Stomach (tissue), 4 donors: Measurements from ENCODE around the gene P3H1.

Experiments used
- CTCF ChIP-seq, 7 experiments: fragments of 450-650 bp in 4 of 7; fragments of 200-600 bp in 3 of 7; sonication (generic) in 3 of 7; IDR thresholded peaks; one replicate each; pipeline ENCODE4 v1.5.1; 2016 to 2019; ENCODE audit warnings: antibody characterized with exemption in 7 of 7, control low read depth in 2 of 7, mild to moderate bottlenecking in 1 of 7
- EP300 ChIP-seq: sonication (generic); formaldehyde crosslinking; IDR thresholded peaks from one replicate; pipeline ENCODE4 v1.6.1; 2017; ENCODE audit warnings: antibody characterized with exemption
- POLR2A ChIP-seq, 4 donors: fragments of 450-650 bp; IDR thresholded peaks; one replicate each; pipeline ENCODE4 v1.6.1; 2016; ENCODE audit warnings: antibody characterized with exemption in 4 of 4, control low read depth in 2 of 4, mild to moderate bottlenecking in 1 of 4, moderate library complexity in 1 of 4
- POLR2AphosphoS5 ChIP-seq, 3 donors: sonication (generic); formaldehyde crosslinking; IDR thresholded peaks; one replicate each; pipeline ENCODE4 v1.6.1; 2016; ENCODE audit warnings: antibody characterized with exemption in 3 of 3

GRCh38 chr1:42774928-42775526 is 8.2 kb upstream of the P3H1 start:
- TF ChIP-seq CTCF (IDR thresholded peaks at IDR 0.05) (no peak), POLR2A (IDR thresholded peaks at IDR 0.05) (no peak), POLR2AphosphoS5 (IDR thresholded peaks at IDR 0.05) (no peak), EP300 (no peak)
